ENCODE results near the gene CSMD2.

Gene CSMD2

GRCh38 chr1:33609739-33610138, 555.3 kb downstream of the CSMD2 start:
- no peak overlapping the region for H3K4me3 ChIP-seq (ENCODE audit: control insufficient read depth, low read depth, low read length)
- no peak for DNase-seq (ENCODE audit: low read depth)
- no peak for TF ChIP-seq CTCF (IDR thresholded peaks at IDR 0.05; ENCODE audit: control insufficient read depth, insufficient read depth, low read depth, low read length, missing control alignments)

DNA sequence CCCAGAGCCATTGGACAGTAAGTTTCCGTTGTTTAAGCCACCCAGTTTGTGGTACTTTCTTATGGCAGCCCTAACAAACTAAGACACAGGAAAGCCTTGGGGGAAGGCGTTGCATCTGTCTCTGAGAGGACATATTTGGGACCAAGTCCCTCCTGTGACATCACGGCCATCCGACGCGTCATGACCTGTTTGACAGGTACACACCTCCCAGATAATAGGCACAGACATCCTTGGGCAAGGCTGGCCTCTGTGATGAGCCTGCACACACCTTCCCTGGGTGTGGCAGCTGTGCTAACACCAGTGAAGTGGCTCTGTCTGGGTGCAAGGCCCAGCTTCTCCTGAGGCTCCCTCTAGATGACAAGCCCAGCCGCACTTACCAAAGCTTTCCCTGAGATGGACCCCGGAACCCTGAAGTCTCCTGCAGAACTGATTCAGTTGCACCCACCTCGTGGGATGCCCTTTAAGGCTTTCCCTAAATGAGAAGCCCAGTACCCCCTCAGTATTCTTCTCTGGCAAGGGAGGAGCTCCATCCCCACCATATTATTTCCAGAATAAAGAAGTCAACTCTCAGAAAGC, 556.1 kb downstream of the CSMD2 start:
- DNase-seq (ENCODE audit: low read depth) = no peak
- no peak overlapping the region for H3K4me3 ChIP-seq (ENCODE audit: control insufficient read depth, low read depth, low read length)
- TF ChIP-seq CTCF (IDR thresholded peaks at IDR 0.05; ENCODE audit: control insufficient read depth, insufficient read depth, low read depth, low read length, missing control alignments) = no peak

DNA sequence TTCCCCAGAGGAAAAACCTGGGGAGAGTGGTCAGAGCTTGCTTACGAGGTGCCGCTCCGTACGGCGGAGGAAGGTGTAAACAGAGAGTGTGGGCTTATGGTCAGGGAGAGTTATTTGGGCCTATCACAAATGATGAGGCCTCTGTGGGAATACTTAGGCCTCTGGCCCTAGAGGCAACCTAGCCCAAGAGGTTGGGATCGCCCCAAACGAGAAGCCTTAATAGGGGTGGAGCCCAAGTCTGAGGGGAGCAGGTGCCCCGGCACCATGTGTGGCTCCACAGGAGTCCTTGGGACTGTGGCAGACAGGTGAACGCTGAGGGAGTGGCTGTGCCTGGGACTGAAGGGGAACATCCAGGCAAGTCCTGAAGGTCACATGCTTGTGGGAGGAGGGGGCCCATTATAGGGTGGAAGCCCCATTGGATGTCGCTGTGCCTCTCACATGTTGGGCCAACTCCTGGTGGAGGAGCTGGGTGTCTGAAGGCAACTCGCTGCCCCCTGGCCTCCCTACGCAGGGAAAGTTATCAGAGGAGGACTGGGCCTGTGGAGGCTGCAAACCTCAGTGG, 557.5 kb downstream of the CSMD2 start:
- TF ChIP-seq CTCF (IDR thresholded peaks at IDR 0.05; ENCODE audit: control insufficient read depth, insufficient read depth, low read depth, low read length, missing control alignments) = no peak
- no peak for DNase-seq (ENCODE audit: low read depth)
- no peak overlapping the region for H3K4me3 ChIP-seq (ENCODE audit: control insufficient read depth, low read depth, low read length)

- TF ChIP-seq CTCF (IDR thresholded peaks at IDR 0.05; ENCODE audit: control insufficient read depth, insufficient read depth, low read depth, low read length, missing control alignments) = no peak
- no peak overlapping the region for H3K4me3 ChIP-seq (ENCODE audit: control insufficient read depth, low read depth, low read length)
- no peak for DNase-seq (ENCODE audit: low read depth)
Observed at GRCh38 chr1:33606272-33606671, 558.8 kb downstream of the CSMD2 start.

GRCh38 chr1:33602271-33602670, 562.8 kb downstream of the CSMD2 start:
- no peak for TF ChIP-seq CTCF (IDR thresholded peaks at IDR 0.05; ENCODE audit: control insufficient read depth, insufficient read depth, low read depth, low read length, missing control alignments)
- DNase-seq (ENCODE audit: low read depth) = no peak
- H3K4me3 ChIP-seq (ENCODE audit: control insufficient read depth, low read depth, low read length) = no peak overlapping the region

- TF ChIP-seq CTCF (IDR thresholded peaks at IDR 0.05; ENCODE audit: control insufficient read depth, insufficient read depth, low read depth, low read length, missing control alignments) = no peak
- no peak overlapping the region for H3K4me3 ChIP-seq (ENCODE audit: control insufficient read depth, low read depth, low read length)
- DNase-seq (ENCODE audit: low read depth) = no peak
Observed at GRCh38 chr1:33601751-33602150, 563.3 kb downstream of the CSMD2 start.
